IMR-90 (cell line): ENCODE results near the gene HMCN1.

Source experiments
- BHLHE40 ChIP-seq: fragments of 150-350 bp; IDR thresholded peaks from 2 replicates; pipeline ENCODE4 v1.6.1; 2016; ENCODE audit warnings: mild to moderate bottlenecking, low read depth, low read length
- CEBPB ChIP-seq: IDR thresholded peaks from 2 replicates; pipeline ENCODE4 v1.6.1; 2012; ENCODE audit warnings: low read depth, low read length, improper control_type of control experiment
- ELK1 ChIP-seq: fragments of 150-350 bp; IDR thresholded peaks from 2 replicates; pipeline ENCODE4 v1.6.1; 2016; ENCODE audit warnings: low read depth, mild to moderate bottlenecking, low read length, moderate library complexity, borderline replicate concordance
- FOS ChIP-seq: fragments of 150-350 bp; IDR thresholded peaks from 2 replicates; pipeline ENCODE4 v1.6.1; 2016; ENCODE audit warnings: low read depth, low read length
- MAFK ChIP-seq: IDR thresholded peaks from 2 replicates; pipeline ENCODE4 v1.6.1; 2012; ENCODE audit warnings: low read depth, low read length, improper control_type of control experiment
- MAZ ChIP-seq: IDR thresholded peaks from 2 replicates; pipeline ENCODE4 v1.6.1; 2012; ENCODE audit warnings: low read depth, mild to moderate bottlenecking, low read length, improper control_type of control experiment, moderate library complexity, borderline replicate concordance
- MXI1 ChIP-seq: IDR thresholded peaks from 2 replicates; pipeline ENCODE4 v1.6.1; 2012; ENCODE audit warnings: low read depth, mild to moderate bottlenecking, low read length, moderate library complexity, borderline replicate concordance
- POLR2A ChIP-seq: IDR thresholded peaks from 2 replicates; pipeline ENCODE4 v1.6.1; 2012; ENCODE audit warnings: mild to moderate bottlenecking, low read depth, low read length
- RAD21 ChIP-seq: IDR thresholded peaks from 2 replicates; pipeline ENCODE4 v1.6.1; 2012; ENCODE audit warnings: low read length, improper control_type of control experiment
- RCOR1 ChIP-seq: IDR thresholded peaks from 2 replicates; pipeline ENCODE4 v1.6.1; 2012; ENCODE audit warnings: mild to moderate bottlenecking, low read length, improper control_type of control experiment; ENCODE audit not compliant: insufficient replicate concordance
- RFX5 ChIP-seq: IDR thresholded peaks from 2 replicates; pipeline ENCODE4 v1.8.0; 2012; ENCODE audit warnings: low read depth, mild to moderate bottlenecking, low read length, moderate library complexity
- SMC3 ChIP-seq: fragments of 150-350 bp; IDR thresholded peaks from 2 replicates; pipeline ENCODE4 v1.6.1; 2016; ENCODE audit warnings: low read depth, mild to moderate bottlenecking, antibody characterized with exemption, low read length, moderate library complexity
- USF2 ChIP-seq: fragments of 150-350 bp; IDR thresholded peaks from 2 replicates; pipeline ENCODE4 v1.6.1; 2017; ENCODE audit warnings: mild to moderate bottlenecking, antibody characterized with exemption, low read length, low read depth
- TF ChIP-seq, protein P1 (sequence below): conservative IDR thresholded peaks from 2 replicates; pipeline ENCODE4 v1.5.1; 2012; ENCODE audit warnings: mild to moderate bottlenecking, low read depth, low read length, improper control_type of control experiment

DNA sequence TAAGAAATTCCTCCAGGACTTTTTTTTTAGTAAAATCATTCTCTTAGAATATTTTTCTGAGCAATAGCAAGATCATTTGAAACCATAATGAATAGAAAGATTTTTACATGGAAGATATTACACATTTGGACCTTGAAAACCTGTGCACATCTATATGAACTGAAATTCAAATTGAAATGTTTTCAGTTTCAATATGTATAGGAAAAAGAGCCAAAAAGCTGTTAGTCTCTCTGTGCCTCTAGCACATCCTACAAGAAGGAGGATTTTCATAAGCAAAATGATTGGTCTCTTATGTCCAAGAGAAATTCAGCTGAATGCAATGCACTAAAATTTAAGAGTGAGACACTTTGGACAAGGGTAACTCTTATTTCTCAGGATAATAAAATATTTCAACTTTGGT is 8.2 kb downstream of the HMCN1 start:
- TF ChIP-seq MXI1, result no peak
- TF ChIP-seq, protein P1, sequence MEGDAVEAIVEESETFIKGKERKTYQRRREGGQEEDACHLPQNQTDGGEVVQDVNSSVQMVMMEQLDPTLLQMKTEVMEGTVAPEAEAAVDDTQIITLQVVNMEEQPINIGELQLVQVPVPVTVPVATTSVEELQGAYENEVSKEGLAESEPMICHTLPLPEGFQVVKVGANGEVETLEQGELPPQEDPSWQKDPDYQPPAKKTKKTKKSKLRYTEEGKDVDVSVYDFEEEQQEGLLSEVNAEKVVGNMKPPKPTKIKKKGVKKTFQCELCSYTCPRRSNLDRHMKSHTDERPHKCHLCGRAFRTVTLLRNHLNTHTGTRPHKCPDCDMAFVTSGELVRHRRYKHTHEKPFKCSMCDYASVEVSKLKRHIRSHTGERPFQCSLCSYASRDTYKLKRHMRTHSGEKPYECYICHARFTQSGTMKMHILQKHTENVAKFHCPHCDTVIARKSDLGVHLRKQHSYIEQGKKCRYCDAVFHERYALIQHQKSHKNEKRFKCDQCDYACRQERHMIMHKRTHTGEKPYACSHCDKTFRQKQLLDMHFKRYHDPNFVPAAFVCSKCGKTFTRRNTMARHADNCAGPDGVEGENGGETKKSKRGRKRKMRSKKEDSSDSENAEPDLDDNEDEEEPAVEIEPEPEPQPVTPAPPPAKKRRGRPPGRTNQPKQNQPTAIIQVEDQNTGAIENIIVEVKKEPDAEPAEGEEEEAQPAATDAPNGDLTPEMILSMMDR, result no peak
- no peak for TF ChIP-seq POLR2A
- TF ChIP-seq ELK1, result no peak
- TF ChIP-seq SMC3, result no peak
- no peak for TF ChIP-seq RAD21
- no peak for TF ChIP-seq MAZ
- TF ChIP-seq RCOR1, result no peak
- no peak for TF ChIP-seq FOS
- TF ChIP-seq MAFK, result no peak
- no peak for TF ChIP-seq USF2
- no peak for TF ChIP-seq CEBPB
- no peak for TF ChIP-seq RFX5
- no peak for TF ChIP-seq BHLHE40
